Measurements from ENCODE around the gene SIGLEC10. TPM values are rescaled to one million over a fixed set of nuclear protein-coding genes. Genes with fewer than 3 reads are reported as not detected.

The SIGLEC10 gene
- total RNA-seq, 5 donors from 2014 or later (not counting 1 experiment from before 2014, with no cell fraction given): 0.67 to 6.7 (median 1.8) TPM

GRCh38 chr19:51440846-51441409 is 23.5 kb upstream of the SIGLEC10 start:
- CTCF ChIA-PET: interaction anchor here in 1 of 2 donors (0.5 kb wide), 1 partner anchor 46 kb away, joined by 4 read pairs; no protein-coding TSS in a partner anchor
- Histone ChIP-seq H3K27me3 (replicated peaks in 1 of 2; ENCODE audit: control insufficient read depth in 2 of 2, extremely low read depth in 1 of 2, insufficient read depth in 2 of 2, low read length in 1 of 2) (peaks cover 0 to 7% of the 10 kb centered on the region in 2 experiments), H3K4me1 (ENCODE audit: control insufficient read depth in 1 of 2, extremely low read depth in 1 of 2, insufficient read depth in 2 of 2, low read length in 2 of 2) (peaks cover 12 to 32% of the 10 kb centered on the region in 2 experiments), H3K9me3 (no peaks in the 10 kb centered on the region), H3K36me3 (ENCODE audit: control insufficient read depth in 2 of 2, extremely low read depth in 1 of 2, insufficient read depth in 1 of 2, low read length in 1 of 2) (no peaks in the 10 kb centered on the region), H3K27ac (ENCODE audit: low read length) (peak overlapping the region; percentile 86), H3K4me3 (ENCODE audit: control insufficient read depth in 1 of 2, extremely low read depth in 1 of 2, low read length in 1 of 2) (peak overlapping the region; percentile 25 to 54)
- WGBS (ENCODE audit: insufficient coverage): 0% methylated on average over 7 of the region's 11 CpGs
- no peak for ATAC-seq (replicated peaks in 1 of 4)
- Mint-ChIP-seq H3K36me3 (no peaks in the 10 kb centered on the region), H3K27ac (peak overlapping the region; percentile 90 to 96), H3K9me3 (no peaks in the 10 kb centered on the region), H3K4me1 (peaks cover 31 to 49% (median 44%) of the 10 kb centered on the region in 3 donors), H3K27me3 (peaks cover 10% of the 10 kb centered on the region in 2 donors), H3K4me3 (peak overlapping the region; percentile 73 to 83 (median 82))
- DNase-seq: peak in 7 of 35 experiments; percentile 5 to 41 (median 15)
- POLR2A ChIA-PET: no interaction called here

- 88% methylated on average over 2 of the region's 2 CpGs for WGBS (ENCODE audit: insufficient coverage)
- Histone ChIP-seq H3K27me3 (replicated peaks in 1 of 2; ENCODE audit: control insufficient read depth in 2 of 2, extremely low read depth in 1 of 2, insufficient read depth in 2 of 2, low read length in 1 of 2) (peaks cover 0 to 7% of the 10 kb centered on the region in 2 experiments), H3K4me1 (ENCODE audit: control insufficient read depth in 1 of 2, extremely low read depth in 1 of 2, insufficient read depth in 2 of 2, low read length in 2 of 2) (peaks cover 12 to 32% of the 10 kb centered on the region in 2 experiments), H3K9me3 (no peaks in the 10 kb centered on the region), H3K4me3 (ENCODE audit: control insufficient read depth in 1 of 2, extremely low read depth in 1 of 2, low read length in 1 of 2) (no peak overlapping the region), H3K36me3 (ENCODE audit: control insufficient read depth in 2 of 2, extremely low read depth in 1 of 2, insufficient read depth in 1 of 2, low read length in 1 of 2) (no peaks in the 10 kb centered on the region), H3K27ac (ENCODE audit: low read length) (no peak overlapping the region)
- Mint-ChIP-seq H3K9me3 (no peaks in the 10 kb centered on the region), H3K27ac (peak overlapping the region; percentile 90 to 96), H3K4me3 (peak overlapping the region in 1 of 3 donors; percentile 23), H3K4me1 (peaks cover 31 to 49% (median 44%) of the 10 kb centered on the region in 3 donors), H3K27me3 (peaks cover 10% of the 10 kb centered on the region in 2 donors), H3K36me3 (no peaks in the 10 kb centered on the region)
- ATAC-seq (replicated peaks in 1 of 4): no peak
- ChIA-PET CTCF (interaction anchor here (0.6 to 1.4 kb wide), 4 partner anchors 18 to 712 kb away, joined by 3 to 5 read pairs (median 4); partner anchors contain the start of gene SIGLEC10 (in 1 of the 2)), POLR2A (interaction anchor here in 1 of 2 donors (0.6 kb wide), 1 partner anchor 31 kb away, joined by 4 read pairs; no protein-coding TSS in a partner anchor)
- DNase-seq: no peak
Measured at GRCh38 chr19:51440052-51440451, 22.6 kb upstream of the SIGLEC10 start.

- Histone ChIP-seq H3K36me3 (ENCODE audit: control insufficient read depth in 2 of 2, extremely low read depth in 1 of 2, insufficient read depth in 1 of 2, low read length in 1 of 2) (no peaks in the 10 kb centered on the region), H3K4me1 (ENCODE audit: control insufficient read depth in 1 of 2, extremely low read depth in 1 of 2, insufficient read depth in 2 of 2, low read length in 2 of 2) (peaks cover 12 to 32% of the 10 kb centered on the region in 2 experiments), H3K4me3 (ENCODE audit: control insufficient read depth in 1 of 2, extremely low read depth in 1 of 2, low read length in 1 of 2) (no peak overlapping the region), H3K9me3 (no peaks in the 10 kb centered on the region), H3K27ac (ENCODE audit: low read length) (no peak overlapping the region), H3K27me3 (replicated peaks in 1 of 2; ENCODE audit: control insufficient read depth in 2 of 2, extremely low read depth in 1 of 2, insufficient read depth in 2 of 2, low read length in 1 of 2) (peaks cover 0 to 7% of the 10 kb centered on the region in 2 experiments)
- Mint-ChIP-seq H3K4me1 (peaks cover 31 to 49% (median 44%) of the 10 kb centered on the region in 3 donors), H3K36me3 (no peaks in the 10 kb centered on the region), H3K27me3 (peaks cover 10 to 13% of the 10 kb centered on the region in 2 donors), H3K4me3 (no peak overlapping the region), H3K9me3 (no peaks in the 10 kb centered on the region), H3K27ac (no peak overlapping the region)
- ATAC-seq (replicated peaks in 1 of 4): no peak
- CTCF ChIA-PET: interaction anchor here in 1 of 2 donors (0.7 to 1.4 kb wide), 2 partner anchors 18 to 21 kb away, joined by 3 to 5 read pairs; partner anchors contain the start of gene SIGLEC10
- peak in 10 of 35 experiments; percentile 12 to 70 (median 22) for DNase-seq
- POLR2A ChIA-PET: no interaction called here
- WGBS (ENCODE audit: insufficient coverage): 90% methylated on average over 4 of the region's 5 CpGs
Measured at GRCh38 chr19:51439021-51439465, 21.6 kb upstream of the SIGLEC10 start.

GRCh38 chr19:51434456-51434855 is 17.0 kb upstream of the SIGLEC10 start:
- peaks cover 0 to 7% of the 10 kb centered on the region in 2 experiments for H3K4me1 ChIP-seq (ENCODE audit: control insufficient read depth in 1 of 2, extremely low read depth in 1 of 2, insufficient read depth in 2 of 2, low read length in 2 of 2)
- DNase-seq (no peak), ATAC-seq (replicated peaks in 1 of 4) (no peak)
- peaks cover 0 to 4% of the 10 kb centered on the region in 2 experiments for H3K27me3 ChIP-seq (replicated peaks in 1 of 2; ENCODE audit: control insufficient read depth in 2 of 2, extremely low read depth in 1 of 2, insufficient read depth in 2 of 2, low read length in 1 of 2)
- Mint-ChIP-seq H3K4me3 (no peak overlapping the region), H3K27me3 (peaks cover 13 to 16% of the 10 kb centered on the region in 2 donors), H3K4me1 (peaks cover 0 to 12% (median 8%) of the 10 kb centered on the region in 3 donors), H3K27ac (no peak overlapping the region), H3K36me3 (no peaks in the 10 kb centered on the region), H3K9me3 (no peaks in the 10 kb centered on the region)
- H3K36me3 ChIP-seq (ENCODE audit: control insufficient read depth in 2 of 2, extremely low read depth in 1 of 2, insufficient read depth in 1 of 2, low read length in 1 of 2): no peaks in the 10 kb centered on the region
- no peak overlapping the region for H3K27ac ChIP-seq (ENCODE audit: low read length)
- CTCF ChIA-PET: no interaction called here
- no peaks in the 10 kb centered on the region for H3K9me3 ChIP-seq
- POLR2A ChIA-PET: no interaction called here
- WGBS (ENCODE audit: insufficient coverage): no CpG with 5 or more reads among the region's 1 CpG
- no peak overlapping the region for H3K4me3 ChIP-seq (ENCODE audit: control insufficient read depth in 1 of 2, extremely low read depth in 1 of 2, low read length in 1 of 2)

GRCh38 chr19:51433043-51433442 is 15.6 kb upstream of the SIGLEC10 start:
- ChIA-PET POLR2A (no interaction called here), CTCF (interaction anchor here in 1 of 2 donors (0.6 to 0.9 kb wide), 2 partner anchors 32 to 82 kb away, joined by 3 to 6 read pairs; no protein-coding TSS in a partner anchor)
- ATAC-seq (replicated peaks in 1 of 4) (no peak), DNase-seq (no peak)
- peaks cover 0 to under 1% (median 0%) of the 10 kb centered on the region in 3 donors for H3K4me1 Mint-ChIP-seq
- no peak overlapping the region for H3K27ac Mint-ChIP-seq
- Histone ChIP-seq H3K27ac (ENCODE audit: low read length) (no peak overlapping the region), H3K27me3 (replicated peaks in 1 of 2; ENCODE audit: control insufficient read depth in 2 of 2, extremely low read depth in 1 of 2, insufficient read depth in 2 of 2, low read length in 1 of 2) (no peaks in the 10 kb centered on the region), H3K4me3 (ENCODE audit: control insufficient read depth in 1 of 2, extremely low read depth in 1 of 2, low read length in 1 of 2) (no peak overlapping the region), H3K9me3 (no peaks in the 10 kb centered on the region), H3K36me3 (ENCODE audit: control insufficient read depth in 2 of 2, extremely low read depth in 1 of 2, insufficient read depth in 1 of 2, low read length in 1 of 2) (no peaks in the 10 kb centered on the region), H3K4me1 (ENCODE audit: control insufficient read depth in 1 of 2, extremely low read depth in 1 of 2, insufficient read depth in 2 of 2, low read length in 2 of 2) (no peaks in the 10 kb centered on the region)
- H3K4me3 Mint-ChIP-seq: no peak overlapping the region
- no peaks in the 10 kb centered on the region for H3K9me3 Mint-ChIP-seq
- 60% methylated on average over 1 of the region's 4 CpGs for WGBS (ENCODE audit: insufficient coverage)
- H3K36me3 Mint-ChIP-seq: no peaks in the 10 kb centered on the region
- peaks cover 11 to 16% of the 10 kb centered on the region in 2 donors for H3K27me3 Mint-ChIP-seq

GRCh38 chr19:51431124-51431523 is 13.7 kb upstream of the SIGLEC10 start:
- H3K4me1 Mint-ChIP-seq: no peaks in the 10 kb centered on the region
- peaks cover 7% of the 10 kb centered on the region in 2 donors for H3K27me3 Mint-ChIP-seq
- ChIA-PET POLR2A (no interaction called here), CTCF (no interaction called here)
- no peak overlapping the region for H3K4me3 Mint-ChIP-seq
- no peaks in the 10 kb centered on the region for H3K36me3 ChIP-seq (ENCODE audit: control insufficient read depth in 2 of 2, extremely low read depth in 1 of 2, insufficient read depth in 1 of 2, low read length in 1 of 2)
- WGBS (ENCODE audit: insufficient coverage): 38% methylated on average over 1 of the region's 3 CpGs
- peaks cover 0 to 8% of the 10 kb centered on the region in 2 experiments for H3K27me3 ChIP-seq (replicated peaks in 1 of 2; ENCODE audit: control insufficient read depth in 2 of 2, extremely low read depth in 1 of 2, insufficient read depth in 2 of 2, low read length in 1 of 2)
- H3K9me3 Mint-ChIP-seq: no peaks in the 10 kb centered on the region
- no peak overlapping the region for H3K4me3 ChIP-seq (ENCODE audit: control insufficient read depth in 1 of 2, extremely low read depth in 1 of 2, low read length in 1 of 2)
- no peak overlapping the region for H3K27ac ChIP-seq (ENCODE audit: low read length)
- DNase-seq (no peak), ATAC-seq (replicated peaks in 1 of 4) (no peak)
- no peak overlapping the region for H3K27ac Mint-ChIP-seq
- no peaks in the 10 kb centered on the region for H3K4me1 ChIP-seq (ENCODE audit: control insufficient read depth in 1 of 2, extremely low read depth in 1 of 2, insufficient read depth in 2 of 2, low read length in 2 of 2)
- H3K9me3 ChIP-seq: no peaks in the 10 kb centered on the region
- H3K36me3 Mint-ChIP-seq: no peaks in the 10 kb centered on the region

Measured in T-cell (primary cell).